Uterus (tissue), 2 donors: ENCODE measurements around the gene ISOC2.

Experiments used
- POLR2A ChIP-seq, 2 donors: fragments of 450-650 bp; IDR thresholded peaks; one replicate each; pipeline ENCODE4 v1.6.1; 2016; ENCODE audit warnings: antibody characterized with exemption in 2 of 2, mild to moderate bottlenecking in 1 of 2, moderate library complexity in 1 of 2
- TF ChIP-seq, protein P1 (sequence below), 4 experiments: fragments of 200-600 bp in 2 of 4; fragments of 450-650 bp in 2 of 4; sonication (generic) in 2 of 4; IDR thresholded peaks; one replicate each; pipeline ENCODE4 v1.5.1; 2016 to 2019; ENCODE audit warnings: antibody characterized with exemption in 4 of 4, mild to moderate bottlenecking in 2 of 4, moderate library complexity in 1 of 4

DNA sequence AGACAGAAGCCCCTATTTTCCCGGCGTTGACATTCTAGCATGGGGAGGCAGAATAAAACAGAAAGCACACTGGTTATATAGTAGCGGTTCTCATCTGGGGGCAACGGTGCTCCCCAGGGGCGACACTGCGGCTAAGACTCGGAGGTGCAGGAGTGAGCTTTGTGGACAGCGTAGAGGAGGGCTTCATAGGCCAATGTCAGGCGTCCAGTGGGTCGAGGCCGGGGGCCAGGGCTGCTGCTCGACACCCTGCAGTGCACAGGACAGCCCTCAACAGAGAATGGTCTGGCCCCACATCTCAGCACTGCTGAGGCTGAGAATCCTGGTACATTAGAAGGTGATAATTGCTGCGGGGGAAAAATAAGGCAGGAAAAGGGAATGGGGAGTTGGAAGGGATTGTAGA is 16.5 kb upstream of the ISOC2 start:
- TF ChIP-seq, protein P1, sequence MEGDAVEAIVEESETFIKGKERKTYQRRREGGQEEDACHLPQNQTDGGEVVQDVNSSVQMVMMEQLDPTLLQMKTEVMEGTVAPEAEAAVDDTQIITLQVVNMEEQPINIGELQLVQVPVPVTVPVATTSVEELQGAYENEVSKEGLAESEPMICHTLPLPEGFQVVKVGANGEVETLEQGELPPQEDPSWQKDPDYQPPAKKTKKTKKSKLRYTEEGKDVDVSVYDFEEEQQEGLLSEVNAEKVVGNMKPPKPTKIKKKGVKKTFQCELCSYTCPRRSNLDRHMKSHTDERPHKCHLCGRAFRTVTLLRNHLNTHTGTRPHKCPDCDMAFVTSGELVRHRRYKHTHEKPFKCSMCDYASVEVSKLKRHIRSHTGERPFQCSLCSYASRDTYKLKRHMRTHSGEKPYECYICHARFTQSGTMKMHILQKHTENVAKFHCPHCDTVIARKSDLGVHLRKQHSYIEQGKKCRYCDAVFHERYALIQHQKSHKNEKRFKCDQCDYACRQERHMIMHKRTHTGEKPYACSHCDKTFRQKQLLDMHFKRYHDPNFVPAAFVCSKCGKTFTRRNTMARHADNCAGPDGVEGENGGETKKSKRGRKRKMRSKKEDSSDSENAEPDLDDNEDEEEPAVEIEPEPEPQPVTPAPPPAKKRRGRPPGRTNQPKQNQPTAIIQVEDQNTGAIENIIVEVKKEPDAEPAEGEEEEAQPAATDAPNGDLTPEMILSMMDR (IDR thresholded peaks at IDR 0.05): no peak
- TF ChIP-seq POLR2A (IDR thresholded peaks at IDR 0.05): no peak
